D721Med (cell line): ENCODE results near the gene MRPS6.

Experiments used
- DNase-seq: peaks from one replicate; pipeline ENCODE4 v3.0.0; 2011; ENCODE audit warnings: low spot score; ENCODE audit not compliant: insufficient read length
- FAIRE-seq: peaks from 2 replicates; lab custom pipeline; 2011; peaks lifted over from hg19 to GRCh38; lab: Jason Lieb, UNC
- TF ChIP-seq, protein P1 (sequence below): IDR thresholded peaks from 2 replicates; pipeline ENCODE4 v1.5.1; 2012; ENCODE audit warnings: mild to moderate bottlenecking, control low read depth; ENCODE audit not compliant: insufficient read depth; ENCODE audit errors: missing control alignments

Gene MRPS6

DNA sequence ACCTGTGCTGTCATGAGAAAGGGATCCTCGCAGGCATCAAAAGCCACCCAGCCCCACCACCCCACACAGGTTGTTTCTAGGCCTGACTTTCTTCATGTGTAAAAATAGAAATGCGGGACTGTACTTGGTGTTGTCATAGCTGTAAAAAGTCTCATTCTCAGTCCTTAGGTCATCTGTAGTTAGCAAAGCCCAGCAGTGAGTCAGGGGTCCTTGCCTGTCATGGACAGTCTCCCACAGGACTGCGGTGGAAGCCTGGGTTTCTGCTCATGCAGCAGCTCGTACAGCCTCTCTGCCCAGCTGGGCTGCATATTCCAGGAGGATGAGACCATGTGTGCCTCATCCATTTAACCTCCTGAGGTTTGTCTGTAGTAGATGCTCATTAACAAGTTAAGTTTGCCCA lies 58.2 kb downstream of the MRPS6 start:
- DNase-seq (no peak), FAIRE-seq (no peak)
- TF ChIP-seq, protein P1, sequence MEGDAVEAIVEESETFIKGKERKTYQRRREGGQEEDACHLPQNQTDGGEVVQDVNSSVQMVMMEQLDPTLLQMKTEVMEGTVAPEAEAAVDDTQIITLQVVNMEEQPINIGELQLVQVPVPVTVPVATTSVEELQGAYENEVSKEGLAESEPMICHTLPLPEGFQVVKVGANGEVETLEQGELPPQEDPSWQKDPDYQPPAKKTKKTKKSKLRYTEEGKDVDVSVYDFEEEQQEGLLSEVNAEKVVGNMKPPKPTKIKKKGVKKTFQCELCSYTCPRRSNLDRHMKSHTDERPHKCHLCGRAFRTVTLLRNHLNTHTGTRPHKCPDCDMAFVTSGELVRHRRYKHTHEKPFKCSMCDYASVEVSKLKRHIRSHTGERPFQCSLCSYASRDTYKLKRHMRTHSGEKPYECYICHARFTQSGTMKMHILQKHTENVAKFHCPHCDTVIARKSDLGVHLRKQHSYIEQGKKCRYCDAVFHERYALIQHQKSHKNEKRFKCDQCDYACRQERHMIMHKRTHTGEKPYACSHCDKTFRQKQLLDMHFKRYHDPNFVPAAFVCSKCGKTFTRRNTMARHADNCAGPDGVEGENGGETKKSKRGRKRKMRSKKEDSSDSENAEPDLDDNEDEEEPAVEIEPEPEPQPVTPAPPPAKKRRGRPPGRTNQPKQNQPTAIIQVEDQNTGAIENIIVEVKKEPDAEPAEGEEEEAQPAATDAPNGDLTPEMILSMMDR: no peak

DNA sequence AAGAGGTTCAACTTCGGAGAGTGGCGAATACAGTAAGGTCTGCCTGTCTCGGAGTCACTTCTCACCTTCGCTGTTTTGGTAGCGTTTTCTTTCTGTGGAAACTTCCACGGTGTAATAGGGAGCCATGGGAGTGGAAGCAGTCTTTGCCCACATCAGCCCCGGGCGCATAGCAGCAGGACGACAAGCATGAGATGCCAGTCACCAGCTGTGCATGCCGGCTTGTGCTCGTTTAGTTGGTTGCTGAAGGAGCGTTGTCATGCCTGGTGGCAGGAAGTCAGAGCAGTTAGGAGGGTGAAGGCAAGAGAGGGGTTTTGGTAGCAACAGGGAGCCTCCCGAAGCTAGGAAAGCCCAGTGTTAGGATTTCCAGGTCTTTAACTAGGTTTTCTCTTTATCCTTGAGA lies 58.8 kb downstream of the MRPS6 start:
- TF ChIP-seq, protein P1: no peak
- no peak for DNase-seq
- no peak for FAIRE-seq

DNA sequence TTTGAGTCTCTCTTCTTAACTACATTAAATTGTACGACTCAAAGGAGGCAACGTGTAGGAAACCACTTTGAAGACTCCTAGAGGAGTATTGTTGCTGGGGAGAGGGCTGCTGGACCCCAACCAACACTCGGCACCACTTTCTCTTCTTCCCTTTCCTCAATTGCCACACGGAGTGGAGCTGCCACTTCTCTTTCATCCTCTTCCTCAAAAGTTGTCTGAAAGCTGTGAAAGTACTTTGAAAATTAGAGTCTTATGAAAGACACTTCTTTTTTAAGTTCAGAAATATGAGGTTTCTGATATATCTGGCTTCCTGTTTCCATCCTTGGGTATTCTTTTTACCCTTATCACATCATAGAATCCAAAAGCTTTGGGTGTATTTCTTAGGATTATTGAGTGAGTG lies 59.5 kb downstream of the MRPS6 start:
- TF ChIP-seq, protein P1: no peak
- FAIRE-seq: no peak
- no peak for DNase-seq

DNA sequence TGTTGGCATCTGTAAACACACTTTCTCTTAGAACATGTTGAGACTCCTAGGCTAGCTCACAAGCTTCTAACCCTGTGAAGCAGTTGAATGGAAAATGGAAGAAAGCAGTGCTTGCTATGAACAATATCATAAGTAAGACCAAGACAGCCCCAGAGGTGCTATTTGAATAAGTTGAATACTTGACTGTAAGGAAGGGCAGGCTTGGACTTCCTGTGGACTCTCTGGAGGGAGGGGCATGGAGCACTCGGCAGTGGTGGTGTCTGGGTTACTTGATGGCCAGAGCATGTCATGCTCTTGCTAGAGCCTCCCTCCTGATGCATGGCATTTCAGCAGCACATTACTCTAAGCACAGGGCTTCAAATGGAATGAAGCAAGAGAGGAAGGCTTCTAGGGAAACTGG lies 60.0 kb downstream of the MRPS6 start:
- DNase-seq (no peak), FAIRE-seq (no peak)
- TF ChIP-seq, protein P1: no peak

DNA sequence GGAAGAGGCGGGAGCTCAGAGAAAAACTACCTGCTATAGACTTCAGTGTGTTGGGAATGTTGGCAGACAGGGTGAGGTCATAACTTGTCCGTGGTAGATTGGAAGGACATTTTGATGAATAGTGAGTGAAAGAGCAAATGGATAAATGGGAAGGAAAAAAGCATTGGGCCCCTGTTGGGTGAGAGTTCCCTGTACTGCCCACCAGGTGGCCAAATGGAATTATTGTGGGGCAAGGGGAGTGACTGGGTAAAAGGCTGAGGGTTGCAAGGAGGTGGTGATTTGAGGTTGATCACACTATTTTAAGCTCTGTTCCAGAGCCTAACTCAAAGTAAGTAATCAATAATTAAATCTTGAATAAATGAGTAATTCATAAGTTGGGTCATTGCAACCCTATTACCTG lies 60.4 kb downstream of the MRPS6 start:
- TF ChIP-seq, protein P1: no peak
- no peak for FAIRE-seq
- no peak for DNase-seq

DNA sequence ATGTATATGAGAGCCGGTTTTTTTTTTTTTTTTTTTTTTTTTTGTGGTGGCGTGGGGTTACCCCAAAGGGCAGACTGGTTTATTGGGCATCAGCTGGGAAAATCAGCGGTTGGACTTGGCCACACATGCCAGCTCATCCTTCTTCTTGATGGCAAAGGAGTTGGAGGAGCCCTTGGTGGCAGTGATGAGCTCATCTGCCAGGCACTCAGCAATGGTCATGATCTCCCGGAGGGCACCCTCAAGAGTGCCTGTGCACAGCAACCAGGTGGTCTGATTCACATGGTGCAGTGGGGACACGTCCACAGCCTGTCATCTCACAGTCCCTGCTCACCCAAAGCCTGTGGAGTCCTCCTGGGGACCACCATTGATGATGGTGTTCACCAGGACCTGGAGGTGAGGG lies 62.0 kb downstream of the MRPS6 start:
- TF ChIP-seq, protein P1: no peak
- FAIRE-seq (no peak), DNase-seq (no peak)

DNA sequence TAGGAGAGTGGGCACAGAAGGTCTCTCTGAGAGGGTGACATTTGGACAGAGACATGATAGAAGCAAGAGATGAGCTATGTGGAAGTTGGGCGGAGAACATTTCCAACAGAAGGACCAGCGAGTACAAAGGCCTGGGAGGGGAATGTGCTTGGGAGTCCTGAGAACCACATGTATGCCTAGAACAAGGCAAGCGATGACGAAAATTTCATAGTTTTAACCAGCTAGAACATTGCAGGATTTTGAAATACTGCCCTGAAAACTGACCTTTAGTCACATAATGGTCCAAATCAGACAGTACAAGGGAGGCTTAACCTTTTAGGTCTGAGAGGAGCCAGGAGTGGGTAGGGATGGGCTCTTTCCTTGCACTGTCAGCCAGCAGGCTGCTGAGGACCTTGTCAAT lies 68.0 kb downstream of the MRPS6 start:
- DNase-seq: no peak
- TF ChIP-seq, protein P1: no peak
- no peak for FAIRE-seq
